ENCODE data around the gene L3MBTL4. TPM values are rescaled to one million over a fixed set of nuclear protein-coding genes. Genes with fewer than 3 reads are reported as not detected.

L3MBTL4 gene
- total RNA-seq, 1 donor from 2014 or later, result 0.34 TPM

DNA sequence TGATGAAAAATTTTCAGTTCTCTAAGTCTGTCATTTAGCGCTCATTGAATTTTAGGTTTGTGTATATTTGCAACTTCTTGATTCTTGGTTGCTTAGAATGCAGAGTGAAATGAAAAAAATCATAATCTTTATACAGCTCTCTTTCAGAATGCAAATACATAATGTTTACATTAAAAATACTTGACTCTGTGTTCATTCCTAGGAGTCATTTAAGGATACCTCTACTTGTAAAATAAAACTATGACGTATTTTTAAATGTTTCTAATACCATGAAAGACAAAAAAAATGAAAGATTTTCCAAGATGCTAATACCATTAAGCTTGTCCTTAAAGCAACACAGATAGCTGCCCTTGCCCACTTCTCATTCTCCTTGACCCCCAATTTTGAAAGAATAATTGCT, 259.0 kb downstream of the L3MBTL4 start:
- Histone ChIP-seq H3K4me1 (no peaks in the 10 kb centered on the region), H3K27me3 (no peaks in the 10 kb centered on the region), H3F3A (ENCODE audit: low read depth) (no peaks in the 10 kb centered on the region), H3K36me3 (no peaks in the 10 kb centered on the region), H3K9ac (no peak overlapping the region), H3K4me3 (no peak overlapping the region), H3K9me3 (ENCODE audit: low read depth) (no peaks in the 10 kb centered on the region), H3K4me2 (no peak overlapping the region), H3K79me2 (ENCODE audit: low read depth) (no peaks in the 10 kb centered on the region), H2AFZ (replicated peaks) (no peak overlapping the region), H4K20me1 (ENCODE audit: low read depth) (no peaks in the 10 kb centered on the region), H3K27ac (no peak overlapping the region)
- Mint-ChIP-seq H3K36me3 (no peaks in the 10 kb centered on the region), H3K9me3 (peaks cover 5% of the 10 kb centered on the region), H3K4me1 (no peaks in the 10 kb centered on the region), H3K4me3 (no peak overlapping the region), H3K27me3 (ENCODE audit: insufficient read depth, low read depth) (no peaks in the 10 kb centered on the region), H3K27ac (no peak overlapping the region)
- TF ChIP-seq EZH2phosphoT487 (IDR thresholded peaks at IDR 0.05) (no peak), EZH2 (IDR thresholded peaks at IDR 0.05) (no peak)
- TF ChIP-seq, protein P1, sequence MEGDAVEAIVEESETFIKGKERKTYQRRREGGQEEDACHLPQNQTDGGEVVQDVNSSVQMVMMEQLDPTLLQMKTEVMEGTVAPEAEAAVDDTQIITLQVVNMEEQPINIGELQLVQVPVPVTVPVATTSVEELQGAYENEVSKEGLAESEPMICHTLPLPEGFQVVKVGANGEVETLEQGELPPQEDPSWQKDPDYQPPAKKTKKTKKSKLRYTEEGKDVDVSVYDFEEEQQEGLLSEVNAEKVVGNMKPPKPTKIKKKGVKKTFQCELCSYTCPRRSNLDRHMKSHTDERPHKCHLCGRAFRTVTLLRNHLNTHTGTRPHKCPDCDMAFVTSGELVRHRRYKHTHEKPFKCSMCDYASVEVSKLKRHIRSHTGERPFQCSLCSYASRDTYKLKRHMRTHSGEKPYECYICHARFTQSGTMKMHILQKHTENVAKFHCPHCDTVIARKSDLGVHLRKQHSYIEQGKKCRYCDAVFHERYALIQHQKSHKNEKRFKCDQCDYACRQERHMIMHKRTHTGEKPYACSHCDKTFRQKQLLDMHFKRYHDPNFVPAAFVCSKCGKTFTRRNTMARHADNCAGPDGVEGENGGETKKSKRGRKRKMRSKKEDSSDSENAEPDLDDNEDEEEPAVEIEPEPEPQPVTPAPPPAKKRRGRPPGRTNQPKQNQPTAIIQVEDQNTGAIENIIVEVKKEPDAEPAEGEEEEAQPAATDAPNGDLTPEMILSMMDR (IDR thresholded peaks at IDR 0.05), result no peak
- no peak for DNase-seq (ENCODE audit: low spot score)

DNA sequence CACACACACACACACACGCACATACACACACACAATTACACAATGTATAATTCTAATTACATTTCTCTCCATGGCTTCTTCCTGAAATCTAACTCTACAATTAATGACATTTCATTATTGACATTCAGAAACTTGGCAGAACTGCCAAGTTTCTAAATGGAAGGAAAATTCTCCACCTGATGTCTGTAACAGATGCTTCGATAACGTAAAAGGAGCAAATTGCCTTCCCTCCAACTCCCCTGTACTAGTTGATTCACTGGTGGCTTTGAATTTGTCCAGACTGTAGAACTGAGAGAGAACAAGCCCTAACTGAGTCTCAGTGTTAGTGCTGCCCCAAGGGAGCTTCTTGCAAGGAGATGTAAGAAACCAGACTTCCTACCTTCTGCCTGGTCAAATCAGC, 264.3 kb downstream of the L3MBTL4 start:
- Histone ChIP-seq H3K4me3 (no peak overlapping the region), H4K20me1 (ENCODE audit: low read depth) (no peaks in the 10 kb centered on the region), H3K27ac (no peak overlapping the region), H3K27me3 (no peaks in the 10 kb centered on the region), H3K4me2 (no peak overlapping the region), H2AFZ (replicated peaks) (no peak overlapping the region), H3K4me1 (no peaks in the 10 kb centered on the region), H3K79me2 (ENCODE audit: low read depth) (no peaks in the 10 kb centered on the region), H3K9ac (no peak overlapping the region), H3F3A (ENCODE audit: low read depth) (no peaks in the 10 kb centered on the region), H3K9me3 (ENCODE audit: low read depth) (no peaks in the 10 kb centered on the region), H3K36me3 (no peaks in the 10 kb centered on the region)
- DNase-seq (ENCODE audit: low spot score), result no peak
- Mint-ChIP-seq H3K4me3 (no peak overlapping the region), H3K27me3 (ENCODE audit: insufficient read depth, low read depth) (no peaks in the 10 kb centered on the region), H3K4me1 (no peaks in the 10 kb centered on the region), H3K9me3 (peaks cover 5% of the 10 kb centered on the region), H3K36me3 (no peaks in the 10 kb centered on the region), H3K27ac (no peak overlapping the region)
- TF ChIP-seq EZH2phosphoT487 (IDR thresholded peaks at IDR 0.05), result no peak
- TF ChIP-seq, protein P1 (IDR thresholded peaks at IDR 0.05), result no peak
- no peak for TF ChIP-seq EZH2 (IDR thresholded peaks at IDR 0.05)

DNA sequence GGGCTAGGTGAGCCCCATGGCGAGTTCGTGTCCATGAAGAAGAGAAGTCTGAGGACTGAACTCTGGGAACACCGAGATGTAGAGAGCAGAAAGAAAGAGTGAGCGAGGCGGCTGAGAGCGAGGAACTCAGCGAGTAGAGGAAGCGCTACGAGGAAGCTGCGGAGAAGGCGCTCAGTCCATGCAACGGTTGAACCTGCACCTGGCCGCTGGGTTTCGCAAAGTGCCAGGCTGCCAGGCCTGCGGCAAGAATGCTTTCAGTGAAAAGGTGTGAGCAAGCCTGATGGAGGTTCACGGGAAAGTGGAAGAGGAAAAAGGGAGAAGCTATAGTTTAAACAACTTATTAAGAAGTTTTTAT, 268.4 kb downstream of the L3MBTL4 start:
- H3K27me3 ChIP-seq, result no peaks in the 10 kb centered on the region
- H3K4me1 ChIP-seq, result no peaks in the 10 kb centered on the region
- Mint-ChIP-seq H3K36me3 (no peaks in the 10 kb centered on the region), H3K4me3 (no peak overlapping the region), H3K27me3 (ENCODE audit: insufficient read depth, low read depth) (no peaks in the 10 kb centered on the region), H3K9me3 (no peaks in the 10 kb centered on the region), H3K27ac (no peak overlapping the region), H3K4me1 (no peaks in the 10 kb centered on the region)
- TF ChIP-seq EZH2phosphoT487 (IDR thresholded peaks at IDR 0.05) (no peak), EZH2 (IDR thresholded peaks at IDR 0.05) (no peak)
- TF ChIP-seq, protein P1 (IDR thresholded peaks at IDR 0.05), result no peak
- H3K9me3 ChIP-seq (ENCODE audit: low read depth), result no peaks in the 10 kb centered on the region
- H3K36me3 ChIP-seq, result no peaks in the 10 kb centered on the region
- no peak overlapping the region for H2AFZ ChIP-seq (replicated peaks)
- H3K9ac ChIP-seq, result no peak overlapping the region
- H3K4me3 ChIP-seq, result no peak overlapping the region
- no peak overlapping the region for H3K4me2 ChIP-seq
- H4K20me1 ChIP-seq (ENCODE audit: low read depth), result no peaks in the 10 kb centered on the region
- no peak overlapping the region for H3K27ac ChIP-seq
- DNase-seq (ENCODE audit: low spot score), result no peak
- H3K79me2 ChIP-seq (ENCODE audit: low read depth), result no peaks in the 10 kb centered on the region
- H3F3A ChIP-seq (ENCODE audit: low read depth), result no peaks in the 10 kb centered on the region

Data from neural progenitor cell (in vitro differentiated cells).